Inferior parietal cortex (tissue), 1 donor: Measurements from ENCODE around the gene CCDC12.

ENCODE experiments used
- DNase-seq: peaks from one replicate; pipeline ENCODE4 v3.0.0-alpha.2; 2016; ENCODE audit errors: extremely low spot score

CCDC12 gene

GRCh38 chr3:46876313-46877300 is 99.9 kb downstream of the CCDC12 start:
- no peak for DNase-seq

- DNase-seq = no peak
Observed at GRCh38 chr3:46875560-46875959, 101.0 kb downstream of the CCDC12 start.

GRCh38 chr3:46874430-46874829 is 102.1 kb downstream of the CCDC12 start:
- DNase-seq = no peak

GRCh38 chr3:46873521-46873920 is 103.0 kb downstream of the CCDC12 start:
- DNase-seq = no peak
